Activated CD8-positive, alpha-beta T cell treated with anti-CD3 and anti-CD28 coated beads for 36 hours (primary cell): ENCODE measurements around the gene ACTG2. TPM values are rescaled to one million over a fixed set of nuclear protein-coding genes. Genes with fewer than 3 reads are reported as not detected.
A peak's percentile ranks its signal among the peaks of the same experiment; 100 is the strongest.

Source experiments
- ATAC-seq: fragments of 200-7000 bp; cut with Tn5 transposase; one replicate; pipeline ENCODE4 v1.10.0; 2021; ENCODE audit warnings: mild to moderate bottlenecking, moderate library complexity
- CTCF ChIA-PET: fragments of 350-600 bp; sonication (Branson Sonifier 250); formaldehyde crosslinking; loops from one replicate; lab custom pipeline; 2021; ENCODE audit warnings: antibody characterized with exemption; lab: Charles Lee
- POLR2A ChIA-PET: fragments of 350-600 bp; sonication (Branson Sonifier 250); formaldehyde crosslinking; loops from one replicate; lab custom pipeline; 2021; ENCODE audit warnings: antibody characterized with exemption; lab: Charles Lee
- DNase-seq: peaks from one replicate; pipeline ENCODE4 v3.0.0-alpha.2; 2020
- H3K27ac Mint-ChIP-seq: one replicate; pipeline ENCODE4 v1.8.0; 2021; ENCODE audit warnings: mild to moderate bottlenecking, mixed read lengths
- H3K27me3 Mint-ChIP-seq: one replicate; pipeline ENCODE4 v1.8.0; 2021; ENCODE audit warnings: mixed read lengths
- H3K36me3 Mint-ChIP-seq: one replicate; pipeline ENCODE4 v1.8.0; 2021; ENCODE audit warnings: low read depth, mixed read lengths
- H3K4me1 Mint-ChIP-seq: one replicate; pipeline ENCODE4 v1.8.0; 2021; ENCODE audit warnings: low read depth, mixed read lengths
- H3K4me3 Mint-ChIP-seq: one replicate; pipeline ENCODE4 v1.8.0; 2021; ENCODE audit warnings: mild to moderate bottlenecking, moderate library complexity, mixed read lengths
- H3K9me3 Mint-ChIP-seq: one replicate; pipeline ENCODE4 v1.8.0; 2021; ENCODE audit warnings: mixed read lengths
- CTCF ChIP-seq: fragments of 200-600 bp; IDR thresholded peaks from one replicate; pipeline ENCODE4 v1.8.0; 2022; ENCODE audit warnings: antibody characterized with exemption, mild to moderate bottlenecking
- intact Hi-C: fragments of 100-400 bp; cut with micrococcal nuclease; formaldehyde crosslinking; loops from one replicate; pipeline ENCODE4 v1.10.0; 2022
- total RNA-seq, 2 experiments: library from RNA; stranded (reverse); gene quantifications; one replicate each; pipeline ENCODE4 v1.2.3, GENCODE V29; 2021

The ACTG2 gene
- total RNA-seq, 2 experiments from 2014 or later, result 0.11 to 0.27 TPM

- ChIA-PET POLR2A (interaction anchor here (0.6 to 3.1 kb wide), 5 partner anchors 8 to 238 kb away, joined by 3 to 12 read pairs (median 3); partner anchors contain the start of gene TET3), CTCF (no interaction called here)
- Mint-ChIP-seq H3K27me3 (no peaks in the 10 kb centered on the region), H3K27ac (no peak overlapping the region), H3K9me3 (no peaks in the 10 kb centered on the region), H3K4me3 (no peak overlapping the region), H3K4me1 (peaks cover 69% of the 10 kb centered on the region), H3K36me3 (no peaks in the 10 kb centered on the region)
- no peak for ATAC-seq
- DNase-seq, result no peak
- no peak for TF ChIP-seq CTCF
- intact Hi-C loops, result no loop called here
These were observed 75.6 kb downstream of the ACTG2 start for GRCh38 chr2:73968357-73968937.

- H3K27me3 Mint-ChIP-seq, result no peaks in the 10 kb centered on the region
- H3K4me3 Mint-ChIP-seq, result no peak overlapping the region
- intact Hi-C loops, result no loop called here
- ATAC-seq, result no peak
- H3K27ac Mint-ChIP-seq, result no peak overlapping the region
- DNase-seq, result peak; percentile 61
- H3K4me1 Mint-ChIP-seq, result peaks cover 60% of the 10 kb centered on the region
- ChIA-PET CTCF (interaction anchor here (0.8 to 1.7 kb wide), 3 partner anchors 10 to 178 kb away, joined by 3 to 4 read pairs (median 3); partner anchors contain the start of gene BOLA3), POLR2A (interaction anchor here (1.0 to 3.1 kb wide), 3 partner anchors 16 to 178 kb away, joined by 3 to 12 read pairs (median 4); partner anchors contain the start of gene TET3)
- TF ChIP-seq CTCF, result no peak
- no peaks in the 10 kb centered on the region for H3K9me3 Mint-ChIP-seq
- no peaks in the 10 kb centered on the region for H3K36me3 Mint-ChIP-seq
These were observed 76.5 kb downstream of the ACTG2 start for GRCh38 chr2:73969356-73969755.

Other genes starting within 250 kb of the ACTG2 start
- 10 to 100 TPM; 27.0 to 29.0 TPM for gene TPRKB, start 155.7 kb upstream of the ACTG2 start, total RNA-seq
- 10 to 100 TPM; 24.8 to 25.4 TPM for gene DUSP11, start 112.9 kb upstream of the ACTG2 start, total RNA-seq
- gene C2orf78, start 108.8 kb upstream of the ACTG2 start, total RNA-seq, result not detected
- 10 to 100 TPM; 76.9 to 87.1 TPM for gene STAMBP, start 64.0 kb upstream of the ACTG2 start, total RNA-seq
- 100 to 1,000 TPM in 1 of 2 experiments, 10 to 100 TPM in 1; 96.4 to 103 TPM for gene DGUOK, start 33.9 kb downstream of the ACTG2 start, total RNA-seq
- 10 to 100 TPM; 15.5 to 16.4 TPM for gene TET3, start 91.9 kb downstream of the ACTG2 start, total RNA-seq